ENCODE results near the gene SARNP.

Gene SARNP

DNA sequence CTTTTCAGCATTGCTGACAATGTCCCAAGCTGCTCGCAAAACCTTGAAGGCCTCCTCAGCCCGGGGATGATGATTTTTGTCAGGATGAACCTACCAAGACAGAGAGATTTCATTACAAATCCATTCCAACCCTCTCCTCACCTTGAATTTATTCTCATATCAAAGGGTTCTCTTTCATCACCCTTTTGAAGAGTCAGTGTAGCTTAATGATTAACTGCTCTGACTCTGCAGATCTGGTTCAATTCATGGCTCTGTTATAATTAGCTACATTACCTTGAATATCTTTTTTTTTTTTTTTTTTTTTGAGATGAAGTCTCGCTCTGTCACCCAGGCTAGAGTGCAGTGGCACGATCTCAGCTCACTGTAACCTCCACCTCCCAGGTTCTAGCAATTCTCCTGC, 5.9 kb upstream of the SARNP start:
- H3K27me3 ChIP-seq (ENCODE audit: insufficient read depth, low read length) = no peaks in the 10 kb centered on the region
- H3K36me3 ChIP-seq (ENCODE audit: insufficient read depth, low read length) = peaks cover 74% of the 10 kb centered on the region
- H3K9me2 ChIP-seq (ENCODE audit: low read depth, low read length) = no peaks in the 10 kb centered on the region
- H3K9ac ChIP-seq (ENCODE audit: low read length) = no peak overlapping the region
- H3K27ac ChIP-seq (ENCODE audit: low read depth, low read length, poor library complexity, severe bottlenecking) = peak overlapping the region; percentile 6
- TF ChIP-seq EZH2 (IDR thresholded peaks at IDR 0.05; ENCODE audit: borderline replicate concordance, low read length) = no peak
- TF ChIP-seq, protein P1, sequence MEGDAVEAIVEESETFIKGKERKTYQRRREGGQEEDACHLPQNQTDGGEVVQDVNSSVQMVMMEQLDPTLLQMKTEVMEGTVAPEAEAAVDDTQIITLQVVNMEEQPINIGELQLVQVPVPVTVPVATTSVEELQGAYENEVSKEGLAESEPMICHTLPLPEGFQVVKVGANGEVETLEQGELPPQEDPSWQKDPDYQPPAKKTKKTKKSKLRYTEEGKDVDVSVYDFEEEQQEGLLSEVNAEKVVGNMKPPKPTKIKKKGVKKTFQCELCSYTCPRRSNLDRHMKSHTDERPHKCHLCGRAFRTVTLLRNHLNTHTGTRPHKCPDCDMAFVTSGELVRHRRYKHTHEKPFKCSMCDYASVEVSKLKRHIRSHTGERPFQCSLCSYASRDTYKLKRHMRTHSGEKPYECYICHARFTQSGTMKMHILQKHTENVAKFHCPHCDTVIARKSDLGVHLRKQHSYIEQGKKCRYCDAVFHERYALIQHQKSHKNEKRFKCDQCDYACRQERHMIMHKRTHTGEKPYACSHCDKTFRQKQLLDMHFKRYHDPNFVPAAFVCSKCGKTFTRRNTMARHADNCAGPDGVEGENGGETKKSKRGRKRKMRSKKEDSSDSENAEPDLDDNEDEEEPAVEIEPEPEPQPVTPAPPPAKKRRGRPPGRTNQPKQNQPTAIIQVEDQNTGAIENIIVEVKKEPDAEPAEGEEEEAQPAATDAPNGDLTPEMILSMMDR (IDR thresholded peaks at IDR 0.05; ENCODE audit: low read length) = no peak
- H3K4me3 ChIP-seq (ENCODE audit: low read depth, low read length, poor library complexity, severe bottlenecking) = no peak overlapping the region
- no peak overlapping the region for H2AFZ ChIP-seq (ENCODE audit: low read length)
- peaks cover 54% of the 10 kb centered on the region for H3K4me1 ChIP-seq (ENCODE audit: insufficient read depth, low read length, severe bottlenecking)
- peaks cover 5% of the 10 kb centered on the region; the same call in 1 of the 2 replicates for H3F3A ChIP-seq (ENCODE audit: insufficient read depth, low read length)
- no peak overlapping the region for H3K4me2 ChIP-seq (ENCODE audit: low read length)
- H3K79me2 ChIP-seq (ENCODE audit: insufficient read depth, low read length) = peaks cover 6% of the 10 kb centered on the region
- no peaks in the 10 kb centered on the region for H4K20me1 ChIP-seq (ENCODE audit: insufficient read depth, low read length)
- H3K9me3 ChIP-seq (ENCODE audit: low read length) = no peaks in the 10 kb centered on the region

DNA sequence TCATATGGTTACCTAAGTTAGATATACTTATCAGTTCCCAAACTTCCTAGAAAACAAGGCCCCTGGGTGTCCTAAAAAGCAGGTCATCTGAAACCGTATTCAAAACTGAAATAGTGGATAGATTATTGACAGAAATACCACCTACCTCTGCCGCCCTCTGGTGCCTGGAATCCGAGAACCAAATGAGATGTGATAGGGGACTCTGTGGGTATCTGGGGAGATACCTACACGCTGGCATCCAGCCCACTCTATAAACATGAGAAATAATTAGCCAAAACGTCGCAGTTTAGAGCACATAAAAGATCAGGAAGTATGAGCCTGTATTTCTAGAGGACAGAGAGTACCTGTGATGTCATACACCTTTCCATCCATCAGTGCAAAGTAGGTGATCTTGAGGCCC, 4.7 kb upstream of the SARNP start:
- Histone ChIP-seq H3K9me3 (ENCODE audit: low read length) (no peaks in the 10 kb centered on the region), H3K27me3 (ENCODE audit: insufficient read depth, low read length) (no peaks in the 10 kb centered on the region), H4K20me1 (ENCODE audit: insufficient read depth, low read length) (no peaks in the 10 kb centered on the region), H3K4me3 (ENCODE audit: low read depth, low read length, poor library complexity, severe bottlenecking) (no peak overlapping the region), H3K4me2 (ENCODE audit: low read length) (no peak overlapping the region), H3K4me1 (ENCODE audit: insufficient read depth, low read length, severe bottlenecking) (peaks cover 43% of the 10 kb centered on the region), H3K79me2 (ENCODE audit: insufficient read depth, low read length) (peaks cover 9% of the 10 kb centered on the region), H3K36me3 (ENCODE audit: insufficient read depth, low read length) (peaks cover 66% of the 10 kb centered on the region), H3K27ac (ENCODE audit: low read depth, low read length, poor library complexity, severe bottlenecking) (no peak overlapping the region), H2AFZ (ENCODE audit: low read length) (no peak overlapping the region), H3F3A (ENCODE audit: insufficient read depth, low read length) (peaks cover 5% of the 10 kb centered on the region; the same call in 1 of the 2 replicates), H3K9ac (ENCODE audit: low read length) (no peak overlapping the region), H3K9me2 (ENCODE audit: low read depth, low read length) (no peaks in the 10 kb centered on the region)
- no peak for TF ChIP-seq EZH2 (IDR thresholded peaks at IDR 0.05; ENCODE audit: borderline replicate concordance, low read length)
- TF ChIP-seq, protein P1 (IDR thresholded peaks at IDR 0.05; ENCODE audit: low read length) = peak; percentile 30; the same call in 1 of the 2 replicates

DNA sequence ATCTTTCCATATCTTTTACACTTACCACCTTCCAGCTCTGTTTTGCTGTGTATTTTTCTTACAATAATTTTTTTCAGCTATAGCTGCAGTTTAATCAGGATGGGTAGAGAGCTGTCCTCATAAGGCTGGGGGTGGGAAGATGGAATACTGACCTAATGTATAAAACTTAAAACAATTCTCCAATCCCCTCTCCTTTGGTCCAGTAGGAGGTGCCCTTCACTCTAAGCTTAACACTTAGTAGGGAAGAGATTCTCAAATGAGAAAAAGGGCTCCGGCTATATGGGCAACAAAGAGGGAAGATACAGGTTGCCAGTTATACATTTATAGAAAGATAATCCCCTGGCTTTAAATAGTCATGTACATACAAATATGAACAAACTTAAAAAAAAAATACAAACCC, 3.2 kb upstream of the SARNP start:
- Histone ChIP-seq H3K4me2 (ENCODE audit: low read length) (no peak overlapping the region), H3F3A (ENCODE audit: insufficient read depth, low read length) (0 out of 2 replicates have a peak, but pooled peaks cover under 1% of the 10 kb centered on the region), H3K9ac (ENCODE audit: low read length) (no peak overlapping the region), H4K20me1 (ENCODE audit: insufficient read depth, low read length) (no peaks in the 10 kb centered on the region), H2AFZ (ENCODE audit: low read length) (no peak overlapping the region), H3K9me2 (ENCODE audit: low read depth, low read length) (no peaks in the 10 kb centered on the region), H3K4me1 (ENCODE audit: insufficient read depth, low read length, severe bottlenecking) (peaks cover 36% of the 10 kb centered on the region), H3K27ac (ENCODE audit: low read depth, low read length, poor library complexity, severe bottlenecking) (no peak overlapping the region), H3K4me3 (ENCODE audit: low read depth, low read length, poor library complexity, severe bottlenecking) (no peak overlapping the region), H3K27me3 (ENCODE audit: insufficient read depth, low read length) (no peaks in the 10 kb centered on the region), H3K79me2 (ENCODE audit: insufficient read depth, low read length) (peaks cover 25% of the 10 kb centered on the region), H3K36me3 (ENCODE audit: insufficient read depth, low read length) (peaks cover 71% of the 10 kb centered on the region), H3K9me3 (ENCODE audit: low read length) (no peaks in the 10 kb centered on the region)
- TF ChIP-seq EZH2 (IDR thresholded peaks at IDR 0.05; ENCODE audit: borderline replicate concordance, low read length) = no peak
- TF ChIP-seq, protein P1 (IDR thresholded peaks at IDR 0.05; ENCODE audit: low read length) = peak; percentile 30; the same call in 1 of the 2 replicates
